ENCODE measurements around the gene NOB1. TPM values are rescaled to one million over a fixed set of nuclear protein-coding genes. Genes with fewer than 3 reads are reported as not detected.

The NOB1 gene
- total RNA-seq, 1 experiment from 2014 or later, result 101 TPM

- DNase-seq, result no peak
- Histone ChIP-seq H3K18ac (ENCODE audit: insufficient read length, low read depth, low read length) (no peak overlapping the region), H2AK5ac (ENCODE audit: insufficient read length, low read length) (no peak overlapping the region), H3K27ac (ENCODE audit: insufficient read length, low read depth, low read length) (no peak overlapping the region), H3K79me2 (ENCODE audit: insufficient read depth, low read length) (peaks cover 9% of the 10 kb centered on the region; the same call in 1 of the 2 replicates), H2BK15ac (ENCODE audit: low read depth, low read length) (no peak overlapping the region), H3K23me2 (ENCODE audit: insufficient read length, low read depth, low read length, poor library complexity, severe bottlenecking) (no peaks in the 10 kb centered on the region), H4K91ac (ENCODE audit: insufficient read length, low read depth, low read length) (no peak overlapping the region), H4K5ac (ENCODE audit: insufficient read length, low read depth, low read length) (no peak overlapping the region), H3K14ac (ENCODE audit: insufficient read depth, low read length) (no peak overlapping the region), H3K27me3 (ENCODE audit: insufficient read depth, low read length) (no peaks in the 10 kb centered on the region), H3K56ac (ENCODE audit: insufficient read length, low read depth, low read length) (no peak overlapping the region), H2BK5ac (ENCODE audit: insufficient read length, low read length) (no peak overlapping the region), H3K4me2 (ENCODE audit: insufficient read depth, insufficient read length, low read length) (no peak overlapping the region), H2BK120ac (ENCODE audit: low read depth, low read length, poor library complexity, severe bottlenecking) (no peak overlapping the region), H2BK12ac (ENCODE audit: insufficient read length, low read depth, low read length) (no peak overlapping the region), H3K23ac (ENCODE audit: insufficient read length, low read depth, low read length) (no peak overlapping the region), H3T11ph (ENCODE audit: low read length) (no peak overlapping the region), H3K79me1 (ENCODE audit: insufficient read depth, low read depth, low read length, poor library complexity, severe bottlenecking) (no peaks in the 10 kb centered on the region), H3K9ac (ENCODE audit: extremely low read depth, insufficient read length, low read length) (no peak overlapping the region), H3K9me3 (ENCODE audit: control insufficient read depth, low read depth, low read length) (no peaks in the 10 kb centered on the region), H4K20me1 (ENCODE audit: control insufficient read depth, insufficient read depth, insufficient read length) (no peaks in the 10 kb centered on the region), H3K4me1 (ENCODE audit: insufficient read depth, low read length) (no peaks in the 10 kb centered on the region; the same call in 1 of the 2 replicates), H2AFZ (ENCODE audit: low read length) (no peak overlapping the region), H3K4ac (ENCODE audit: low read depth, low read length) (no peak overlapping the region), H4K8ac (replicated peaks; ENCODE audit: insufficient read length, low read depth, low read length) (no peak overlapping the region), H2BK20ac (ENCODE audit: low read depth, low read length, poor library complexity, severe bottlenecking) (no peak overlapping the region)
- Mint-ChIP-seq H3K36me3 (ENCODE audit: insufficient read depth in 1 of 3, low read depth in 3 of 3) (peaks cover 61 to 92% (median 87%) of the 10 kb centered on the region in 3 experiments), H3K4me3 (no peak overlapping the region), H3K27ac (no peak overlapping the region), H3K4me1 (peaks cover 4 to 5% of the 10 kb centered on the region in 2 experiments), H3K27me3 (ENCODE audit: low read depth) (peaks cover 1% of the 10 kb centered on the region; the same call in 1 of the 2 replicates), H3K9me3 (no peaks in the 10 kb centered on the region)
- WGBS (ENCODE audit: extremely low coverage, insufficient read length, low lambda C conversion rate), result no CpG with 5 or more reads among the region's 20 CpGs
- no peak for TF ChIP-seq CTCF (conservative IDR thresholded peaks at IDR 0.05)
These were observed 5.9 kb downstream of the NOB1 start for GRCh38 chr16:69748694-69749345.

All from H9 (cell line).